Fibroblast of mammary gland (primary cell): Measurements from ENCODE around the gene SLC35B2.

ENCODE experiments used
- DNase-seq: peaks from one replicate; pipeline ENCODE4 v3.0.0-alpha.2; 2010; ENCODE audit warnings: low read depth
- H3K4me3 ChIP-seq: 2 replicates; pipeline ENCODE4 v1.5.1; 2011; ENCODE audit warnings: low read depth, mild to moderate bottlenecking, low read length, moderate library complexity; ENCODE audit not compliant: control insufficient read depth
- CTCF ChIP-seq: conservative IDR thresholded peaks from 2 replicates; pipeline ENCODE4 v1.5.1; 2011; ENCODE audit warnings: low read depth, low read length, inconsistent platforms; ENCODE audit not compliant: control insufficient read depth, insufficient read depth

The SLC35B2 gene

DNA sequence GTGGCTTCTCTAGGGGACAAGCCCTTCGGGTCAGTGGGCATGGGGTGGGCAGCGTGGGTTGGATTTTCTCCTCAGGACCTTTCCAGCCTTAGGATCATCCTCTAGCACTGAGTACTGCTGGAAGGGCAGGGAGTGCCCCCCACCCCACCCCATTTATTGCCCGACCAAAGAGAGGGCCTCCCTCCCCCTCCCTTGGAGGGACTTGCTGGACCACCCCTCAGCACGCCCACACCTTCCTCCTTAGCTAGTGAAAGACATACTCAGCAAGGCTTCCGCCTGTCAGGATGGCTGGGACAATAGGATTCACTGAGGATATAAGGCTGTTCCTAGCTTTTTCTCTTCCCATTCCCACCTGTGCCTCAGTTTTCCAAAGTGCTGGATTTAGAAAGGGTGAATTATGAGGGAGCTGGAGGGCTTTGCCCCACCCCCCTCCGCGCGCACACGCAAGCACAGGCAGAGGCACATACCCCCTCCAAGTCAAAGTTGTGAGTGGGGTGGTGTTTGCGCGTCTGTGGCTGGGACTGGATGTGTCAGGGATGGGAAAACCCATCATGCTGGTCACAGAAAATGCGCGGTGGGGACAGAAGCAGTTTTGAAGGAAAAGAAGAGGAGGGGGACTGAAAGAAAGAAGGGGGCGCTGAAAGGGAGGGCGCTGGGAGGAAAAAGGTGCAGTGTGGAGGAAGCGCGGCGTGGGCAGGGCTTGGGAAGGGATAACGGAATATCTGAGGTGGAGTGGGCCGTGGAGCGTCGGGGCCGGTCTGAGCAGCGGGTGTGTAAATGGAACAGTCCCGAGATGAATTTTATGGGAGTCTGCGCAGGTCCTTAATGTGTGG is 34.6 kb downstream of the SLC35B2 start:
- DNase-seq = no peak
- H3K4me3 ChIP-seq = peak overlapping the region; percentile 59
- TF ChIP-seq CTCF = no peak

GRCh38 chr6:44221961-44222335 is 35.4 kb downstream of the SLC35B2 start:
- TF ChIP-seq CTCF = no peak
- H3K4me3 ChIP-seq = no peak overlapping the region

GRCh38 chr6:44221291-44221960 is 35.9 kb downstream of the SLC35B2 start:
- peak; percentile 76 for DNase-seq
- peak; percentile 82 for TF ChIP-seq CTCF
- no peak overlapping the region for H3K4me3 ChIP-seq

More at GRCh38 chr6:44221961-44222335, 35.4 kb downstream of the SLC35B2 start:
- no peak for DNase-seq

DNA sequence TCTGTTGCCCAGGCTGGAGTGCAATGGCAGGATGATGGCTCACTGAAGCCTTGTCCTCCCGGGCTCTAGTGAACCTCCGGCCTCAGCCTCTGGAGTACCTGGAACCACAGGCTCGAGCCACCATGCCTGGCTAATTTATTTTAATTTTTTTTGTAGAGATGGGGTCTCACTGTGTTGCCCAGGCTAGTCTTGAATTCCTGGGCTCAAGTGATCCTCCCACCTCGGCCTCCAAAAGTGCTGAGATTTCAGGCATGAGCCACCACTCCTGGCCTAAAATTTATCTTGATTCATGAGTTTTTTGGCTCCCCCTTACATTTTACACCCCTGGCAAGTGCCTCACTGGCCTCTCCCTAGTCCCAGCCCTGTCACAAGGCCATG is 36.4 kb downstream of the SLC35B2 start:
- TF ChIP-seq CTCF = no peak
- H3K4me3 ChIP-seq = no peak overlapping the region
- no peak for DNase-seq

GRCh38 chr6:44219815-44220784 is 37.2 kb downstream of the SLC35B2 start:
- no peak overlapping the region for H3K4me3 ChIP-seq
- TF ChIP-seq CTCF = no peak
- DNase-seq = no peak

- peak overlapping the region; percentile 34 for H3K4me3 ChIP-seq
- DNase-seq = peak; percentile 28
- no peak for TF ChIP-seq CTCF
Measured at GRCh38 chr6:44219053-44219814, 38.1 kb downstream of the SLC35B2 start.
